Neural progenitor cell (in vitro differentiated cells): ENCODE results near the gene PRDX5.
A peak's percentile ranks its signal among the peaks of the same experiment; 100 is the strongest.

Experiments used
- EZH2 ChIP-seq: fragments of 200-600 bp; sonication (generic); IDR thresholded peaks from 2 replicates; pipeline ENCODE4 v1.6.1; 2017; ENCODE audit warnings: antibody characterized with exemption, mild to moderate bottlenecking, moderate library complexity
- TF ChIP-seq, protein P1 (sequence below): fragments of 200-600 bp; sonication (generic); IDR thresholded peaks from 2 replicates; pipeline ENCODE4 v1.5.1; 2017; ENCODE audit warnings: antibody characterized with exemption, mild to moderate bottlenecking

- TF ChIP-seq, protein P1, sequence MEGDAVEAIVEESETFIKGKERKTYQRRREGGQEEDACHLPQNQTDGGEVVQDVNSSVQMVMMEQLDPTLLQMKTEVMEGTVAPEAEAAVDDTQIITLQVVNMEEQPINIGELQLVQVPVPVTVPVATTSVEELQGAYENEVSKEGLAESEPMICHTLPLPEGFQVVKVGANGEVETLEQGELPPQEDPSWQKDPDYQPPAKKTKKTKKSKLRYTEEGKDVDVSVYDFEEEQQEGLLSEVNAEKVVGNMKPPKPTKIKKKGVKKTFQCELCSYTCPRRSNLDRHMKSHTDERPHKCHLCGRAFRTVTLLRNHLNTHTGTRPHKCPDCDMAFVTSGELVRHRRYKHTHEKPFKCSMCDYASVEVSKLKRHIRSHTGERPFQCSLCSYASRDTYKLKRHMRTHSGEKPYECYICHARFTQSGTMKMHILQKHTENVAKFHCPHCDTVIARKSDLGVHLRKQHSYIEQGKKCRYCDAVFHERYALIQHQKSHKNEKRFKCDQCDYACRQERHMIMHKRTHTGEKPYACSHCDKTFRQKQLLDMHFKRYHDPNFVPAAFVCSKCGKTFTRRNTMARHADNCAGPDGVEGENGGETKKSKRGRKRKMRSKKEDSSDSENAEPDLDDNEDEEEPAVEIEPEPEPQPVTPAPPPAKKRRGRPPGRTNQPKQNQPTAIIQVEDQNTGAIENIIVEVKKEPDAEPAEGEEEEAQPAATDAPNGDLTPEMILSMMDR, result peak; percentile 31
- TF ChIP-seq EZH2, result no peak
These were observed 32.7 kb upstream of the PRDX5 start, which contains the start of gene GPR137 for GRCh38 chr11:64284962-64285884.
